ENCODE data around the gene PARPBP. TPM values are rescaled to one million over a fixed set of nuclear protein-coding genes. Genes with fewer than 3 reads are reported as not detected.
A peak's percentile ranks its signal among the peaks of the same experiment; 100 is the strongest.
"Not testable (repeated sequence)": the region's sequence is repeated elsewhere in the genome, so short reads cannot be mapped to it uniquely, and the experiment has no call there.

The PARPBP gene
- total RNA-seq, 2 donors from 2014 or later: 0.52 TPM; not detected in 1

DNA sequence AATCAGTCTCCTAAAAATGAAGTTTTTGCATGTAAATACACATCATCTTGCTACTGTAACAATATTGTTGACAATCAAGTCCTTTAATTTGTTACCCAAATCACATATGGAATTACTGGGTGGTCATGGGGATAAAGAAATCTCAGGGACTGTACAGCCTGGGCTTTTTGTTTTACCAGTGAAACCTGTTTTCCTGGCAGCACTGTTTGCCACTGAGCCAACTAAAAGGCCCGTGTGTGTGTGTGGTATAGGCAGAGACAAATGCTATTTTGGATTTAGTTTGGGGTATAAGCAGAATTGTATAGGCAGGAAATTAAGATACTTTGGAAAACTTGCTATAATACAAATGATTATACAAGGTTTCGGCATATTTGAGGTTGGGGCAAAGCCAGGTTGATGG is 5.8 kb upstream of the PARPBP start:
- WGBS, 2 donors: 64 to 71% methylated on average over 2 of the region's 2 CpGs
- intact Hi-C loops (cut with DNase I): no loop called here
- no peak for DNase-seq
- Histone ChIP-seq H3K27me3 (no peaks in the 10 kb centered on the region), H3K4me1 (peaks cover 5% of the 10 kb centered on the region), H3K27ac (no peak overlapping the region), H3K36me3 (replicated peaks in 1 of 2; ENCODE audit: insufficient read depth in 1 of 2, low read depth in 2 of 2) (peaks cover 0 to 2% of the 10 kb centered on the region in 2 donors), H3K9me3 (no peaks in the 10 kb centered on the region), H3K4me3 (no peak overlapping the region)
- ATAC-seq: no peak
- no peak for TF ChIP-seq POLR2A (IDR thresholded peaks at IDR 0.05)
- TF ChIP-seq, protein P1, sequence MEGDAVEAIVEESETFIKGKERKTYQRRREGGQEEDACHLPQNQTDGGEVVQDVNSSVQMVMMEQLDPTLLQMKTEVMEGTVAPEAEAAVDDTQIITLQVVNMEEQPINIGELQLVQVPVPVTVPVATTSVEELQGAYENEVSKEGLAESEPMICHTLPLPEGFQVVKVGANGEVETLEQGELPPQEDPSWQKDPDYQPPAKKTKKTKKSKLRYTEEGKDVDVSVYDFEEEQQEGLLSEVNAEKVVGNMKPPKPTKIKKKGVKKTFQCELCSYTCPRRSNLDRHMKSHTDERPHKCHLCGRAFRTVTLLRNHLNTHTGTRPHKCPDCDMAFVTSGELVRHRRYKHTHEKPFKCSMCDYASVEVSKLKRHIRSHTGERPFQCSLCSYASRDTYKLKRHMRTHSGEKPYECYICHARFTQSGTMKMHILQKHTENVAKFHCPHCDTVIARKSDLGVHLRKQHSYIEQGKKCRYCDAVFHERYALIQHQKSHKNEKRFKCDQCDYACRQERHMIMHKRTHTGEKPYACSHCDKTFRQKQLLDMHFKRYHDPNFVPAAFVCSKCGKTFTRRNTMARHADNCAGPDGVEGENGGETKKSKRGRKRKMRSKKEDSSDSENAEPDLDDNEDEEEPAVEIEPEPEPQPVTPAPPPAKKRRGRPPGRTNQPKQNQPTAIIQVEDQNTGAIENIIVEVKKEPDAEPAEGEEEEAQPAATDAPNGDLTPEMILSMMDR (IDR thresholded peaks at IDR 0.05): no peak

DNA sequence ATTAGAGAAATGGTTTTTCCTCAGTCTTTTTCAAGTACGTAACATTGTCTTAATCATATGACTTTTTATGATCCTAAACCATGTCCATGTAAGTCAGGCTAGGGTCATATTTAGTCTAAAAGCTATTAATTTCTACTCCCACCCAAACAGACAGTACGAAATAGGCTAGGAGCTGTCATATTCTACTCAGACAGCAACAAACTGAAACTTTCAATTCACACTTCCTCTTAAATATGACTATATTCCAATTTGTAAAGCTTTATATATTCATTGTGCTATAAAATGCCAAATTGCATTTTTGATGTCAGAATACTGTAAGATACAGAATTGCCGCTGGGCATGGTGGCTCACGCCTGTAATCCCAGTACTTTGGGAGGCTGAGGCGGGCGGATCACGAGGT is 3.6 kb upstream of the PARPBP start:
- no peak for DNase-seq
- Histone ChIP-seq H3K4me3 (no peak overlapping the region), H3K27ac (no peak overlapping the region), H3K4me1 (peaks cover 13% of the 10 kb centered on the region), H3K36me3 (replicated peaks in 1 of 2; ENCODE audit: insufficient read depth in 1 of 2, low read depth in 2 of 2) (peaks cover 0 to 2% of the 10 kb centered on the region in 2 donors), H3K27me3 (no peaks in the 10 kb centered on the region), H3K9me3 (no peaks in the 10 kb centered on the region)
- TF ChIP-seq, protein P1 (IDR thresholded peaks at IDR 0.05): no peak
- no peak for TF ChIP-seq POLR2A (IDR thresholded peaks at IDR 0.05)
- intact Hi-C loops (cut with DNase I): no loop called here
- 90 to 92% methylated on average over 7 of the region's 7 CpGs for WGBS, 2 donors
- ATAC-seq: no peak

GRCh38 chr12:102118874-102119273 is 1.1 kb upstream of the PARPBP start:
- no peaks in the 10 kb centered on the region for H3K9me3 ChIP-seq
- TF ChIP-seq, protein P1 (IDR thresholded peaks at IDR 0.05): no peak
- TF ChIP-seq POLR2A (IDR thresholded peaks at IDR 0.05): no peak
- no peak overlapping the region for H3K27ac ChIP-seq
- no peaks in the 10 kb centered on the region for H3K27me3 ChIP-seq
- 67 to 79% methylated on average over 2 of the region's 2 CpGs for WGBS, 2 donors
- ATAC-seq (no peak), DNase-seq (no peak)
- intact Hi-C loops (cut with DNase I): no loop called here
- peaks cover 13% of the 10 kb centered on the region for H3K4me1 ChIP-seq
- peaks cover 0 to 2% of the 10 kb centered on the region in 2 donors for H3K36me3 ChIP-seq (replicated peaks in 1 of 2; ENCODE audit: insufficient read depth in 1 of 2, low read depth in 2 of 2)
- no peak overlapping the region for H3K4me3 ChIP-seq

DNA sequence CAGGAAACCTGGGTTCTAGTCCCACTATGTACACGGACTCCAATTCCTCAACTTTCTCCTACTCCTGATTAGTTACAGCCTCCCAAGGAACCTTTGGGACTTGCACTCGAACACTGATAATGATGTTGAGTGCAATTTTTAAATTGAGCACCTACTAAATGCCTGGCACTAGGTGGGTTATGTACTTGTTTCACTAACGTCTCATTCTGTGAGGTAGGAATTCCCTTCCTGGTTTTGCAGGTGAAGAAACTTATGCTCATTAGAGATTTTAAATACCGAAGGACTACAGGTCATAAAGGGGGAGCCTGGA is 536 bp downstream of the PARPBP start:
- intact Hi-C loops (cut with DNase I): no loop called here
- Histone ChIP-seq H3K9me3 (no peaks in the 10 kb centered on the region), H3K27me3 (no peaks in the 10 kb centered on the region), H3K36me3 (replicated peaks in 1 of 2; ENCODE audit: insufficient read depth in 1 of 2, low read depth in 2 of 2) (peaks cover 0 to 2% of the 10 kb centered on the region in 2 donors), H3K4me3 (peak overlapping the region; percentile 77 to 79), H3K27ac (peak overlapping the region in 1 of 4 donors; percentile 65), H3K4me1 (peaks cover 13% of the 10 kb centered on the region)
- TF ChIP-seq, protein P1 (IDR thresholded peaks at IDR 0.05): no peak
- TF ChIP-seq POLR2A (IDR thresholded peaks at IDR 0.05): no peak
- no peak for DNase-seq
- 1 to 3% methylated on average over 4 of the region's 4 CpGs for WGBS, 2 donors
- no peak for ATAC-seq

GRCh38 chr12:102120886-102121285 is 903 bp downstream of the PARPBP start:
- peaks cover 13% of the 10 kb centered on the region for H3K4me1 ChIP-seq
- no peaks in the 10 kb centered on the region for H3K9me3 ChIP-seq
- TF ChIP-seq POLR2A (IDR thresholded peaks at IDR 0.05): no peak
- TF ChIP-seq, protein P1 (IDR thresholded peaks at IDR 0.05): no peak
- peaks cover 0 to 2% of the 10 kb centered on the region in 2 donors for H3K36me3 ChIP-seq (replicated peaks in 1 of 2; ENCODE audit: insufficient read depth in 1 of 2, low read depth in 2 of 2)
- ATAC-seq: no peak
- H3K4me3 ChIP-seq: no peak overlapping the region
- no peaks in the 10 kb centered on the region for H3K27me3 ChIP-seq
- intact Hi-C loops (cut with DNase I): no loop called here
- no peak for DNase-seq
- 26 to 37% methylated on average over 4 of the region's 4 CpGs for WGBS, 2 donors
- no peak overlapping the region for H3K27ac ChIP-seq

DNA sequence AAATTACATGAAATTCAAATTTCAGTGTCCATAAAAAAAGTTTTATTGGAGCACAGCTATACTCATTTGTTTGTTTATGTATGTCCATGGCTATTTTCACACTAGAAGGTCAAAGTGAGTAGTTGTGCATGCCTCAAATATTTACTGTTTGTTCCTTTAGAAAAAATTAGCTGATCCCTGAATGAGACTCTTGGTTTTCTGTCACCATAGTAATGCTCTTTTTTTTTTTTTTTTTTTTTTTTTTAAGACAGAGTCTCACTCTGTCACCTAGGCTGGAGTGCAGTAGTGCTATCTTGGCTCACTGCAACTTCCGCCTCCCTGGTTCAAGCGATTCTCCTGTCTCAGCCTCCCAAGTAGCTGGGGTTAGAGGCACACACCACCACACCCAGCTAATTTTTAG is 1.3 kb downstream of the PARPBP start:
- intact Hi-C loops (cut with DNase I); H3K27ac ChIP-seq; H3K27me3 ChIP-seq; H3K36me3 ChIP-seq (replicated peaks in 1 of 2; ENCODE audit: insufficient read depth in 1 of 2, low read depth in 2 of 2); H3K4me3 ChIP-seq; ATAC-seq; H3K9me3 ChIP-seq; DNase-seq: not testable (repeated sequence)
- peaks cover 13% of the 10 kb centered on the region for H3K4me1 ChIP-seq
- 94 to 95% methylated on average over 2 of the region's 2 CpGs for WGBS, 2 donors

DNA sequence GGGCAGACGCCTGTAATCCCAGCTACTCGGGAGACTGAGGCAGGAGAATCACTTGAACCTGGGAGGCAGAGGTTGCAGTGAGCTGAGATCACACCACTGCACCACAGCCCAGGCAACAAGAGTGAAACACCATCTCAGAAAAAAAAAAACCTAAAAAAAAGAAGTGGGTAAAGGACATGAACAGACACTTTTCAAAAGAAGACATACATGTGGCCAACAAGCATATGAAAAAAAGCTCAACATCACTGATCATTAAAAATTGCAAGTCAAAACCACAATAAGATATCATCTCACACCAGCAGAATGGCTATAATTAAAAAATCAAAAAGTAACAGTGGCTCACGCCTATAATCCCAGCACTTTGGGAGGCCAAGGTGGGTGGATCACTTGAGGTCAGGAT is 10.7 kb downstream of the PARPBP start:
- ATAC-seq; H3K4me1 ChIP-seq; H3K27ac ChIP-seq; H3K4me3 ChIP-seq; H3K9me3 ChIP-seq; H3K27me3 ChIP-seq; intact Hi-C loops (cut with DNase I); H3K36me3 ChIP-seq (replicated peaks in 1 of 2; ENCODE audit: insufficient read depth in 1 of 2, low read depth in 2 of 2); DNase-seq: not testable (repeated sequence)
- WGBS, 2 donors: 89 to 91% methylated on average over 3 of the region's 3 CpGs

DNA sequence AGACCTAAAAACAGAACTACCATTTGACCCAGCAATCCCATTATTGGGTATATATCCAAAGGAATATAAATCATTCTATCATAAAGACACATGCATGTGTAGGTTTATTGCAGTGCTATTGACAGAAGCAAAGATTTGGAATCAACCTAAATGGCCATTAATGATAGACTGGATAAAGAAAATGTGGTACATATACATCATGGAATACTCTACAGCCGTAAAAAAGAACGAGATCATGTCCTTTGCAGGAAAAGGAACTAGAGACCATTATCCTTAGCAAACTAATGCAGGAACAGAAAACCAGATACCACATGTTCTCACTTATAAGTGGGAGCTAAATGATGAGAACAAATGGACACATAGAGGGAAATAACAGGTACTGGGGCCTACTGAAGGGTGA is 11.5 kb downstream of the PARPBP start:
- DNase-seq; H3K4me1 ChIP-seq; H3K36me3 ChIP-seq (replicated peaks in 1 of 2; ENCODE audit: insufficient read depth in 1 of 2, low read depth in 2 of 2); H3K4me3 ChIP-seq; H3K9me3 ChIP-seq; H3K27ac ChIP-seq; H3K27me3 ChIP-seq; ATAC-seq; intact Hi-C loops (cut with DNase I): not testable (repeated sequence)
- 94 to 100% methylated on average over 2 of the region's 2 CpGs for WGBS, 2 donors
